22Rv1 (cell line): ENCODE data around the gene ARSG.

Source experiments
- ZFX ChIP-seq: fragments of 450-650 bp; IDR thresholded peaks from 2 replicates; pipeline ENCODE4 v1.6.1; 2017; ENCODE audit warnings: antibody characterized with exemption, borderline replicate concordance
- TF ChIP-seq, protein P1 (sequence below): fragments of 450-650 bp; IDR thresholded peaks from 2 replicates; pipeline ENCODE4 v1.5.1; 2017; ENCODE audit warnings: mild to moderate bottlenecking

DNA sequence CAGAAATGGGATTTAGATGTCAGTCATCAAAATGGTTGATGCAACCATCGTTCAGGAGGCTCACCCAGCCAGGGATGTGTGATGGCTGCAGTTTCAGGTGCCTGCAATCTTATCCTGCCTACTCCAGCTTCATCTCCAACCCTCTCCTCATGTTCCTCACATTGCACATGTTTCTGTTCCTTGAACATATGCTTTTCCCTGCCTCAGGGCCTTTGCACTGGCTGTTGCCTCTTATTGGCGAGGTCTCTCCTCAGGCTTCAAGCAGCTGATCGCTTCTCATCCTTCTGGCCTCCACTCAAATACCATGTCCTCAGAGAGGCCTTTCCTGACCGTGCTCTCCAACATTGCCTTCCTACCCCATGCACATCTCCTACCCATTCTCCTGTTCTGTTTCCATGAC is 24.6 kb downstream of the ARSG start:
- TF ChIP-seq, protein P1, sequence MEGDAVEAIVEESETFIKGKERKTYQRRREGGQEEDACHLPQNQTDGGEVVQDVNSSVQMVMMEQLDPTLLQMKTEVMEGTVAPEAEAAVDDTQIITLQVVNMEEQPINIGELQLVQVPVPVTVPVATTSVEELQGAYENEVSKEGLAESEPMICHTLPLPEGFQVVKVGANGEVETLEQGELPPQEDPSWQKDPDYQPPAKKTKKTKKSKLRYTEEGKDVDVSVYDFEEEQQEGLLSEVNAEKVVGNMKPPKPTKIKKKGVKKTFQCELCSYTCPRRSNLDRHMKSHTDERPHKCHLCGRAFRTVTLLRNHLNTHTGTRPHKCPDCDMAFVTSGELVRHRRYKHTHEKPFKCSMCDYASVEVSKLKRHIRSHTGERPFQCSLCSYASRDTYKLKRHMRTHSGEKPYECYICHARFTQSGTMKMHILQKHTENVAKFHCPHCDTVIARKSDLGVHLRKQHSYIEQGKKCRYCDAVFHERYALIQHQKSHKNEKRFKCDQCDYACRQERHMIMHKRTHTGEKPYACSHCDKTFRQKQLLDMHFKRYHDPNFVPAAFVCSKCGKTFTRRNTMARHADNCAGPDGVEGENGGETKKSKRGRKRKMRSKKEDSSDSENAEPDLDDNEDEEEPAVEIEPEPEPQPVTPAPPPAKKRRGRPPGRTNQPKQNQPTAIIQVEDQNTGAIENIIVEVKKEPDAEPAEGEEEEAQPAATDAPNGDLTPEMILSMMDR = no peak
- TF ChIP-seq ZFX = no peak
